Uterus (tissue), 2 donors: ENCODE measurements around the gene RBMS1.

Source experiments
- POLR2A ChIP-seq, 2 donors: fragments of 450-650 bp; IDR thresholded peaks; one replicate each; pipeline ENCODE4 v1.6.1; 2016; ENCODE audit warnings: antibody characterized with exemption in 2 of 2, mild to moderate bottlenecking in 1 of 2, moderate library complexity in 1 of 2
- TF ChIP-seq, protein P1 (sequence below), 4 experiments: fragments of 200-600 bp in 2 of 4; fragments of 450-650 bp in 2 of 4; sonication (generic) in 2 of 4; IDR thresholded peaks; one replicate each; pipeline ENCODE4 v1.5.1; 2016 to 2019; ENCODE audit warnings: antibody characterized with exemption in 4 of 4, mild to moderate bottlenecking in 2 of 4, moderate library complexity in 1 of 4

DNA sequence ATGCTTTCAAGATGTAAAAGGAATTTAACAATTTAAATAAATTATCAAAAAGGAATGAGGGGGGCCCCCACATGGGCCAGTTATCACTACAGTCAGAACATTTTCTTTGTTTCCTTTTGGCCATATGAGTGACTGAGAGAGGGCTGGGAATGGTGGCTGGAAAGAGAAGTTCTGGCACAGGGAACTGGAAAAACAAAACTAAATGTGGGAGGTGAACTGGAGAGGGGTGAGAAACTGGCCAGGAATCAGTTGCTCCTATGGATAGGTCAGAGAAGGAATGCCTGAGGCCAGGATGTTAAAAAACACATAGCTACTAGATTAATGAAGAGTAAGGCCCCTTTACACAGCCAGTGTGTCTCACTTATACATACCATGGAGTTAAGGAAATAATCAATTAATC is 121.0 kb downstream of the RBMS1 start:
- TF ChIP-seq, protein P1, sequence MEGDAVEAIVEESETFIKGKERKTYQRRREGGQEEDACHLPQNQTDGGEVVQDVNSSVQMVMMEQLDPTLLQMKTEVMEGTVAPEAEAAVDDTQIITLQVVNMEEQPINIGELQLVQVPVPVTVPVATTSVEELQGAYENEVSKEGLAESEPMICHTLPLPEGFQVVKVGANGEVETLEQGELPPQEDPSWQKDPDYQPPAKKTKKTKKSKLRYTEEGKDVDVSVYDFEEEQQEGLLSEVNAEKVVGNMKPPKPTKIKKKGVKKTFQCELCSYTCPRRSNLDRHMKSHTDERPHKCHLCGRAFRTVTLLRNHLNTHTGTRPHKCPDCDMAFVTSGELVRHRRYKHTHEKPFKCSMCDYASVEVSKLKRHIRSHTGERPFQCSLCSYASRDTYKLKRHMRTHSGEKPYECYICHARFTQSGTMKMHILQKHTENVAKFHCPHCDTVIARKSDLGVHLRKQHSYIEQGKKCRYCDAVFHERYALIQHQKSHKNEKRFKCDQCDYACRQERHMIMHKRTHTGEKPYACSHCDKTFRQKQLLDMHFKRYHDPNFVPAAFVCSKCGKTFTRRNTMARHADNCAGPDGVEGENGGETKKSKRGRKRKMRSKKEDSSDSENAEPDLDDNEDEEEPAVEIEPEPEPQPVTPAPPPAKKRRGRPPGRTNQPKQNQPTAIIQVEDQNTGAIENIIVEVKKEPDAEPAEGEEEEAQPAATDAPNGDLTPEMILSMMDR (IDR thresholded peaks at IDR 0.05): no peak
- no peak for TF ChIP-seq POLR2A (IDR thresholded peaks at IDR 0.05)
